Neuronal stem cell (in vitro differentiated cells): ENCODE results near the gene MRPS6.

ENCODE experiments used
- DNase-seq: peaks from one replicate; pipeline ENCODE4 v3.0.0-alpha.2; 2013; ENCODE audit warnings: low spot score
- H2AFZ ChIP-seq: one replicate; pipeline ENCODE4 v1.6.1; 2013; ENCODE audit warnings: mild to moderate bottlenecking, low read length, inconsistent platforms
- H2AK5ac ChIP-seq: 2 replicates; pipeline ENCODE4 v1.6.1; 2013; ENCODE audit warnings: low read depth, mild to moderate bottlenecking, inconsistent platforms, low read length, moderate library complexity, mixed read lengths
- H2BK120ac ChIP-seq: 2 replicates; pipeline ENCODE4 v1.6.1; 2013; ENCODE audit warnings: low read depth, mild to moderate bottlenecking, inconsistent platforms, low read length, moderate library complexity, mixed read lengths
- H2BK12ac ChIP-seq: one replicate; pipeline ENCODE4 v1.6.1; 2013; ENCODE audit warnings: low read length, inconsistent platforms
- H2BK15ac ChIP-seq: 2 replicates; pipeline ENCODE4 v1.6.1; 2013; ENCODE audit warnings: mild to moderate bottlenecking, low read length, inconsistent platforms, mixed read lengths
- H2BK5ac ChIP-seq: one replicate; pipeline ENCODE4 v1.6.1; 2013; ENCODE audit warnings: inconsistent platforms, mild to moderate bottlenecking, low read length, moderate library complexity
- H3K14ac ChIP-seq: one replicate; pipeline ENCODE4 v1.6.1; 2013; ENCODE audit warnings: low read length, inconsistent platforms
- H3K18ac ChIP-seq: 2 replicates; pipeline ENCODE4 v1.6.1; 2013; ENCODE audit warnings: low read length, inconsistent platforms
- H3K23ac ChIP-seq: 2 replicates; pipeline ENCODE4 v1.6.1; 2013; ENCODE audit warnings: low read depth, mild to moderate bottlenecking, mixed read lengths, low read length, inconsistent platforms; ENCODE audit not compliant: poor library complexity
- H3K27ac ChIP-seq: replicated peaks from 3 replicates; pipeline ENCODE4 v1.5.1; 2013; ENCODE audit warnings: low read length, inconsistent platforms
- H3K27me3 ChIP-seq, 3 experiments: 2 replicates each; pipeline ENCODE4 v1.6.1; 2013; ENCODE audit warnings: low read length in 3 of 3, mild to moderate bottlenecking in 2 of 3, inconsistent platforms in 1 of 3, low read depth in 1 of 3, mixed read lengths in 1 of 3, moderate library complexity in 1 of 3; ENCODE audit not compliant: control insufficient read depth in 3 of 3, insufficient read depth in 3 of 3
- H3K36me3 ChIP-seq, 2 donors: replicated peaks in 1 of 2; 2 replicates each; pipeline ENCODE4 v1.6.1; 2013; ENCODE audit warnings: low read length in 2 of 2; ENCODE audit not compliant: control insufficient read depth in 2 of 2, insufficient read depth in 2 of 2
- H3K4ac ChIP-seq: 2 replicates; pipeline ENCODE4 v1.6.1; 2013; ENCODE audit warnings: inconsistent platforms, mild to moderate bottlenecking, low read length, moderate library complexity
- H3K4me1 ChIP-seq, 2 donors: 1 replicate in 1 of 2; 2 replicates in 1 of 2; pipeline ENCODE4 v1.6.1; 2013; ENCODE audit warnings: low read length in 2 of 2, low read depth in 1 of 2; ENCODE audit not compliant: control insufficient read depth in 2 of 2, insufficient read depth in 1 of 2
- H3K4me2 ChIP-seq: one replicate; pipeline ENCODE4 v1.6.1; 2013; ENCODE audit warnings: mild to moderate bottlenecking, low read length, inconsistent platforms; ENCODE audit not compliant: insufficient read depth, poor library complexity, severe bottlenecking
- H3K4me3 ChIP-seq, 2 donors: 2 replicates each; pipeline ENCODE4 v1.5.1; 2013; ENCODE audit warnings: low read length in 2 of 2, mild to moderate bottlenecking in 2 of 2, inconsistent platforms in 1 of 2, moderate library complexity in 1 of 2
- H3K79me1 ChIP-seq: one replicate; pipeline ENCODE4 v1.6.1; 2013; ENCODE audit warnings: low read depth, mild to moderate bottlenecking, inconsistent platforms, low read length, moderate library complexity
- H3K9ac ChIP-seq: one replicate; pipeline ENCODE4 v1.6.1; 2013; ENCODE audit warnings: mild to moderate bottlenecking, low read depth, low read length, inconsistent platforms; ENCODE audit not compliant: poor library complexity
- H3K9me3 ChIP-seq, 2 donors: replicated peaks in 1 of 2; 2 replicates each; pipeline versions ENCODE3 to v1.6.1; 2013; ENCODE audit warnings: low read length in 2 of 2, mild to moderate bottlenecking in 2 of 2, inconsistent platforms in 1 of 2, low read depth in 1 of 2, mixed read lengths in 1 of 2, moderate library complexity in 1 of 2; ENCODE audit not compliant: control insufficient read depth in 2 of 2, insufficient read depth in 1 of 2
- H4K8ac ChIP-seq: one replicate; pipeline ENCODE4 v1.6.1; 2013; ENCODE audit warnings: low read depth, mild to moderate bottlenecking, inconsistent platforms, low read length, moderate library complexity
- H4K91ac ChIP-seq: one replicate; pipeline ENCODE4 v1.6.1; 2013; ENCODE audit warnings: low read length, low read depth, mild to moderate bottlenecking, inconsistent platforms; ENCODE audit not compliant: poor library complexity
- WGBS, 2 donors: extraction: QIAGEN DNeasy Blood & Tissue Kit; methylation state at CpG; one replicate each; pipeline ENCODE4 v1.1.7; 2013; ENCODE audit warnings: missing lambda C conversion rate in 2 of 2, mixed read lengths in 1 of 2; ENCODE audit not compliant: insufficient read length in 2 of 2, insufficient replicate concordance in 1 of 2; ENCODE audit errors: extremely low coverage in 2 of 2; 5-methylcytosine and 5-hydroxymethylcytosine counted together

The MRPS6 gene

DNA sequence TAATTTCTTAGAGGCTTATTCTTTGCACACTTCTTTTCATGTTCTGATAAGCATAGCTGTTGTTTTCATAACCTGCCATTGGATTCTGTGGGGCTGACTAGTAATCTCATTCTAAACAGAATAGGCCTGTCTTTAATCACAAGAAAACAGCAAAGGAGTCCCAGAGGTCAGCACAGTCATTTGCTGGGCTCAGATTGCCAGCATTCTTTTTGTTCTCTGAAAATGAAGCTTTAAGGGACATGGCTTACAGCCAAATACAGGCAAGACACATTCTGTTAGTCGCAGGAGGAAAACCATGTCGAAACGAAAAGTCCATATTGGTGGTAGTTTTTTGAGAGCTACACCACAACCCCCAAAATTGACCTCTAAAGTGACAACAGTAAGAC, 75.0 kb downstream of the MRPS6 start:
- H2AK5ac ChIP-seq, result no peak overlapping the region
- no peak overlapping the region for H4K8ac ChIP-seq
- no peak overlapping the region for H2BK15ac ChIP-seq
- no peak overlapping the region for H3K4ac ChIP-seq
- H3K9me3 ChIP-seq, result peaks cover 20 to 21% of the 10 kb centered on the region in 2 donors
- no peak overlapping the region for H3K4me2 ChIP-seq
- no peak overlapping the region for H3K14ac ChIP-seq
- H3K4me3 ChIP-seq, result no peak overlapping the region
- DNase-seq, result no peak
- H3K23ac ChIP-seq, result no peak overlapping the region
- H3K27me3 ChIP-seq, result no peaks in the 10 kb centered on the region
- peak overlapping the region; percentile 18 for H3K27ac ChIP-seq
- peaks cover 0 to 12% of the 10 kb centered on the region in 2 donors for H3K4me1 ChIP-seq
- H3K79me1 ChIP-seq, result peaks cover 9% of the 10 kb centered on the region
- H4K91ac ChIP-seq, result no peak overlapping the region
- peaks cover 19 to 23% of the 10 kb centered on the region in 2 donors for H3K36me3 ChIP-seq
- no peak overlapping the region for H3K18ac ChIP-seq
- H2BK12ac ChIP-seq, result no peak overlapping the region
- no peak overlapping the region for H3K9ac ChIP-seq
- H2BK120ac ChIP-seq, result no peak overlapping the region
- no CpG with 5 or more reads among the region's 3 CpGs for WGBS, 2 donors
- H2BK5ac ChIP-seq, result no peak overlapping the region
- no peak overlapping the region for H2AFZ ChIP-seq

DNA sequence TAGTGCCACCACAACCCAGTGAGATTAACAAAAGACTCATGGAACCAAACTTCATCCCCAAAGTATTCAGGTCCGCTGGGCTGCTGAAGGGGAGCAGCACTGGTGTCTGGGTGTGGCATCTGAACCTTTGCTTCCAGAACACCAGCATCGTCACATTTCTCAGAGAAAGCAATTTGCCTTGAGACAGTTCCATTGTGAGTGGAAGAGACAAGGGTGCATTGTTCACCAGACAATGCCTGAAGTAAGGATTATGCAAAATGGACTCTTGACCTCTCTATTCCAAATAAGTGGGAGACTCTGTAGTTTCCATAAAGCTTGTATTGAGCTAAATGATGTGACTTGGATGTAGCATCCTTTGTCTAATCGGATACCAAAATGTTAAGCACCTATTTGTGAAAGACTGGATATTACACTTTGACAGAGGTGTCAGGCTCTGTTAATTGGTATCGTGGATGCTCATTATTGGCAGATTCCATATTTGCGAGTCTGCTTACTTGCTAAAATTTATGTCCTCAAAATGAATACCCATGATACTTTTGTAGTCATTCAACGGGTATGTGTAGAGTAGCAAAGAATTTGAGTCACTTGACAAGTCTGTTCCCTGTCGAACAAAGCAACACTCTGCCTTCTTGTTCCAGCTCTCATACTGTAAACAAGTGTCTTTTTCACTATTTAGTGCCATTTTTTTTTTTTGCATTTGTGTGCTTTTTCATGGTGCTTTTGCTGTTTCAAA, 75.6 kb downstream of the MRPS6 start:
- Histone ChIP-seq H4K91ac (no peak overlapping the region), H2BK120ac (no peak overlapping the region), H3K4me3 (no peak overlapping the region), H3K4ac (no peak overlapping the region), H3K23ac (no peak overlapping the region), H2BK12ac (no peak overlapping the region), H3K36me3 (peaks cover 13 to 18% of the 10 kb centered on the region in 2 donors), H3K9ac (no peak overlapping the region), H4K8ac (no peak overlapping the region), H3K18ac (no peak overlapping the region), H3K27ac (no peak overlapping the region), H3K4me2 (no peak overlapping the region), H2AK5ac (no peak overlapping the region), H3K14ac (no peak overlapping the region), H2AFZ (no peak overlapping the region), H2BK15ac (no peak overlapping the region), H3K27me3 (no peaks in the 10 kb centered on the region), H3K4me1 (peaks cover 0 to 12% of the 10 kb centered on the region in 2 donors), H3K9me3 (peaks cover 16 to 18% of the 10 kb centered on the region in 2 donors), H2BK5ac (no peak overlapping the region), H3K79me1 (peaks cover 9% of the 10 kb centered on the region)
- WGBS, 2 donors, result no CpG with 5 or more reads among the region's 7 CpGs
- no peak for DNase-seq

DNA sequence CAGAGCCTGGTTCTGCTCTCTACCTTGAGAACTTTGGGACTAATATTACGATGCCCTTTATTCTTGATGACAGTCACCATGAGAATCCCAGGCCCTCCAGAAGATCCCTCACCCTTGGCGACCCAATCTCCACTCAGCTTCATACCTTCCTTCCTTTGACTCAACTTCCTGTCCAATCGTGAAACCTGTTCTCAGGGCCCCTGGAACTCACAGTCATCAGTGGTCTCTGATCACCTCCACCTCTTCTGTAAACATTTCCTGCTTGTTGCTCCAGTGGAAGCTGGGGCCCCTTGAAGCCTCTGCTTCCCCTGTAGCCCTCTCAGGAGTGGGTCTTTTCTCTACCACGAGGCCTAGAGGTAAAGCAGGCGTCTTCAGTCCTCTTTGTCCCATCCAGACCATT, 79.1 kb downstream of the MRPS6 start:
- Histone ChIP-seq H3K4me1 (peaks cover 0 to 11% of the 10 kb centered on the region in 2 donors), H2BK5ac (no peak overlapping the region), H3K27ac (no peak overlapping the region), H2AK5ac (no peak overlapping the region), H3K36me3 (peaks cover 0 to 5% of the 10 kb centered on the region in 2 donors), H3K4me2 (no peak overlapping the region), H4K8ac (no peak overlapping the region), H3K9me3 (peaks cover 0 to 2% of the 10 kb centered on the region in 2 donors), H2AFZ (no peak overlapping the region), H3K14ac (no peak overlapping the region), H3K18ac (no peak overlapping the region), H3K4me3 (no peak overlapping the region), H4K91ac (no peak overlapping the region), H3K9ac (no peak overlapping the region), H3K27me3 (no peaks in the 10 kb centered on the region), H2BK12ac (no peak overlapping the region), H3K79me1 (peaks cover 3% of the 10 kb centered on the region), H3K23ac (no peak overlapping the region), H2BK120ac (no peak overlapping the region), H2BK15ac (no peak overlapping the region), H3K4ac (no peak overlapping the region)
- WGBS, 2 donors, result no CpG with 5 or more reads among the region's 5 CpGs
- no peak for DNase-seq

DNA sequence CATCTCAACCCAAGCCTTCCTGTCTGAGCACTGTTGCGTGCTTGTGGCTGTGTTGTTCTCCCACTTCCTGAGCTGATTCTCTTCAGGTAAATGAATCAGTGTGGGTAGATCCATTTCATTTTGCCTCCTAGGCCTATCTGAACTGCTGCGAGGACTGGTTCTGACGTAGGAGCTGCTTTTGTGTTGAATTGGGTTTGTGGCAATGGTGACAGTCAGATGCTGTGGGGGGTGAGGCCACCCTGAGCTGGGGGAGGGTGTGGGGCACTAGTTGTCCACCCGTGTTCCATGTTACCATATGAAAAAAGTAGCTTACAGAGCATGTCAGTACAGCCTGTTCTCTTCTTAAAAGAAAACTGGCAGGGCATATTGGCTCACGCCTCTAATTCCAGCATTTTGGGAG, 81.5 kb downstream of the MRPS6 start:
- no peaks in the 10 kb centered on the region for H3K4me1 ChIP-seq
- no peak overlapping the region for H3K4me2 ChIP-seq
- H2BK12ac ChIP-seq, result no peak overlapping the region
- no CpG with 5 or more reads among the region's 5 CpGs for WGBS, 2 donors
- H3K27ac ChIP-seq, result no peak overlapping the region
- no peak overlapping the region for H2AK5ac ChIP-seq
- H2AFZ ChIP-seq, result no peak overlapping the region
- no peak overlapping the region for H4K91ac ChIP-seq
- H2BK15ac ChIP-seq, result no peak overlapping the region
- H3K27me3 ChIP-seq, result no peaks in the 10 kb centered on the region
- no peak overlapping the region for H3K4me3 ChIP-seq
- no peak overlapping the region for H4K8ac ChIP-seq
- H2BK5ac ChIP-seq, result no peak overlapping the region
- no peak overlapping the region for H2BK120ac ChIP-seq
- DNase-seq, result no peak
- H3K9ac ChIP-seq, result no peak overlapping the region
- H3K4ac ChIP-seq, result no peak overlapping the region
- H3K18ac ChIP-seq, result no peak overlapping the region
- H3K9me3 ChIP-seq, result peaks cover 4 to 10% of the 10 kb centered on the region in 2 donors
- H3K14ac ChIP-seq, result no peak overlapping the region
- H3K79me1 ChIP-seq, result peaks cover 2% of the 10 kb centered on the region
- H3K36me3 ChIP-seq, result peaks cover 0 to 2% of the 10 kb centered on the region in 2 donors
- no peak overlapping the region for H3K23ac ChIP-seq
